ENCODE measurements around the gene OBSL1. TPM values are rescaled to one million over a fixed set of nuclear protein-coding genes. Genes with fewer than 3 reads are reported as not detected.
A peak's percentile ranks its signal among the peaks of the same experiment; 100 is the strongest.

Gene OBSL1
- total RNA-seq, 4 donors from 2014 or later = 33.2 to 75.7 (median 43.7) TPM

GRCh38 chr2:219605607-219605954, 34.2 kb upstream of the OBSL1 start:
- Histone ChIP-seq H3K27me3 (no peaks in the 10 kb centered on the region), H3K4me3 (no peak overlapping the region), H3K4me1 (no peaks in the 10 kb centered on the region), H3K27ac (no peak overlapping the region), H3K36me3 (peaks cover 89% of the 10 kb centered on the region), H3K9me3 (no peaks in the 10 kb centered on the region)
- TF ChIP-seq POLR2AphosphoS5 (IDR thresholded peaks at IDR 0.05) (no peak), EP300 (IDR thresholded peaks at IDR 0.05) (no peak), CTCF (IDR thresholded peaks at IDR 0.05) (no peak), POLR2A (IDR thresholded peaks at IDR 0.05) (no peak)
- DNase-seq (ENCODE audit: low spot score in 2 of 2) = no peak
- 80% methylated on average over 6 of the region's 6 CpGs for WGBS

GRCh38 chr2:219603771-219604170, 32.4 kb upstream of the OBSL1 start:
- Histone ChIP-seq H3K4me3 (no peak overlapping the region), H3K9me3 (no peaks in the 10 kb centered on the region), H3K36me3 (peaks cover 76% of the 10 kb centered on the region), H3K27me3 (no peaks in the 10 kb centered on the region), H3K4me1 (peaks cover 2% of the 10 kb centered on the region), H3K27ac (no peak overlapping the region)
- 90% methylated on average over 5 of the region's 5 CpGs for WGBS
- no peak for DNase-seq (ENCODE audit: low spot score in 2 of 2)
- no peak for TF ChIP-seq POLR2AphosphoS5 (IDR thresholded peaks at IDR 0.05)
- no peak for TF ChIP-seq CTCF (IDR thresholded peaks at IDR 0.05)
- TF ChIP-seq EP300 (IDR thresholded peaks at IDR 0.05) = no peak
- no peak for TF ChIP-seq POLR2A (IDR thresholded peaks at IDR 0.05)

GRCh38 chr2:219598308-219599078, 27.2 kb upstream of the OBSL1 start:
- Histone ChIP-seq H3K36me3 (peaks cover 24% of the 10 kb centered on the region), H3K4me3 (peak overlapping the region; percentile 58), H3K9me3 (no peaks in the 10 kb centered on the region), H3K27me3 (no peaks in the 10 kb centered on the region), H3K27ac (peak overlapping the region; percentile 65), H3K4me1 (peaks cover 15% of the 10 kb centered on the region)
- DNase-seq (ENCODE audit: low spot score in 2 of 2) = no peak
- no peak for TF ChIP-seq EP300 (IDR thresholded peaks at IDR 0.05)
- no peak for TF ChIP-seq CTCF (IDR thresholded peaks at IDR 0.05)
- no peak for TF ChIP-seq POLR2AphosphoS5 (IDR thresholded peaks at IDR 0.05)
- no peak for TF ChIP-seq POLR2A (IDR thresholded peaks at IDR 0.05)
- 20% methylated on average over 9 of the region's 9 CpGs for WGBS

- Histone ChIP-seq H3K4me1 (peaks cover 15% of the 10 kb centered on the region), H3K27ac (peak within 1 kb of the TSS; percentile 65), H3K4me3 (peak within 1 kb of the TSS; percentile 58), H3K27me3 (no peaks in the 10 kb centered on the region), H3K9me3 (no peaks in the 10 kb centered on the region), H3K36me3 (peaks cover 17% of the 10 kb centered on the region)
- under 1% methylated on average over 49 of the region's 57 CpGs for WGBS
- TF ChIP-seq CTCF (IDR thresholded peaks at IDR 0.05) (no peak), POLR2A (IDR thresholded peaks at IDR 0.05) (peak in 1 of 2 donors; percentile 37), POLR2AphosphoS5 (IDR thresholded peaks at IDR 0.05) (peak in 2 of 3 donors; percentile 39 to 54), EP300 (IDR thresholded peaks at IDR 0.05) (no peak)
- DNase-seq (ENCODE audit: low spot score in 2 of 2) = peak; percentile 98
These were observed 26.4 kb upstream of the OBSL1 start, which contains the start of gene STK11IP for GRCh38 chr2:219597552-219598307. STK11IP (plus strand) TSS chr2:219597857; CDS start chr2:219598120, 263 bp downstream.

GRCh38 chr2:219596954-219597551, 25.7 kb upstream of the OBSL1 start:
- WGBS = 7% methylated on average over 19 of the region's 19 CpGs

More at GRCh38 chr2:219596954-219597551, 25.7 kb upstream of the OBSL1 start:
- H3K4me1 ChIP-seq = peaks cover 15% of the 10 kb centered on the region
- TF ChIP-seq POLR2AphosphoS5 (IDR thresholded peaks at IDR 0.05) (no peak), EP300 (IDR thresholded peaks at IDR 0.05) (no peak), POLR2A (IDR thresholded peaks at IDR 0.05) (no peak), CTCF (IDR thresholded peaks at IDR 0.05) (no peak)
- H3K9me3 ChIP-seq = no peaks in the 10 kb centered on the region
- H3K27ac ChIP-seq = peak overlapping the region; percentile 65
- DNase-seq (ENCODE audit: low spot score in 2 of 2) = no peak
- H3K27me3 ChIP-seq = no peaks in the 10 kb centered on the region
- peak overlapping the region; percentile 58 for H3K4me3 ChIP-seq
- peaks cover 11% of the 10 kb centered on the region for H3K36me3 ChIP-seq

All from suprapubic skin (tissue), 4 donors.